Measurements from ENCODE around the gene DNASE1L1. TPM values are rescaled to one million over a fixed set of nuclear protein-coding genes. Genes with fewer than 3 reads are reported as not detected.
"Not testable (repeated sequence)": the region's sequence is repeated elsewhere in the genome, so short reads cannot be mapped to it uniquely, and the experiment has no call there.

Gene DNASE1L1
- total RNA-seq, 4 donors from 2014 or later, result 33.4 to 47.3 (median 38.8) TPM

- no peak for ATAC-seq (ENCODE audit: low FRiP score)
- no peak for DNase-seq (ENCODE audit: low spot score)
- TF ChIP-seq, protein P1, sequence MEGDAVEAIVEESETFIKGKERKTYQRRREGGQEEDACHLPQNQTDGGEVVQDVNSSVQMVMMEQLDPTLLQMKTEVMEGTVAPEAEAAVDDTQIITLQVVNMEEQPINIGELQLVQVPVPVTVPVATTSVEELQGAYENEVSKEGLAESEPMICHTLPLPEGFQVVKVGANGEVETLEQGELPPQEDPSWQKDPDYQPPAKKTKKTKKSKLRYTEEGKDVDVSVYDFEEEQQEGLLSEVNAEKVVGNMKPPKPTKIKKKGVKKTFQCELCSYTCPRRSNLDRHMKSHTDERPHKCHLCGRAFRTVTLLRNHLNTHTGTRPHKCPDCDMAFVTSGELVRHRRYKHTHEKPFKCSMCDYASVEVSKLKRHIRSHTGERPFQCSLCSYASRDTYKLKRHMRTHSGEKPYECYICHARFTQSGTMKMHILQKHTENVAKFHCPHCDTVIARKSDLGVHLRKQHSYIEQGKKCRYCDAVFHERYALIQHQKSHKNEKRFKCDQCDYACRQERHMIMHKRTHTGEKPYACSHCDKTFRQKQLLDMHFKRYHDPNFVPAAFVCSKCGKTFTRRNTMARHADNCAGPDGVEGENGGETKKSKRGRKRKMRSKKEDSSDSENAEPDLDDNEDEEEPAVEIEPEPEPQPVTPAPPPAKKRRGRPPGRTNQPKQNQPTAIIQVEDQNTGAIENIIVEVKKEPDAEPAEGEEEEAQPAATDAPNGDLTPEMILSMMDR (IDR thresholded peaks at IDR 0.05), result no peak
Observed at GRCh38 chrX:154399527-154400368, 9.3 kb downstream of the DNASE1L1 start.

GRCh38 chrX:154398668-154399526 lies 10.2 kb downstream of the DNASE1L1 start:
- no peak for DNase-seq (ENCODE audit: low spot score)

GRCh38 chrX:154397888-154398667 lies 11.0 kb downstream of the DNASE1L1 start, which contains the start of gene RPL10:
Gene RPL10 (plus strand): TSS chrX:154398377. CDS start chrX:154398520, 143 bp downstream.
- ATAC-seq (ENCODE audit: low FRiP score), result peak; percentile 92

More at GRCh38 chrX:154398668-154399526, 10.2 kb downstream of the DNASE1L1 start:
- ATAC-seq (ENCODE audit: low FRiP score), result no peak
- TF ChIP-seq, protein P1 (IDR thresholded peaks at IDR 0.05), result peak in 2 of 3 donors; percentile 5 to 28

DNA sequence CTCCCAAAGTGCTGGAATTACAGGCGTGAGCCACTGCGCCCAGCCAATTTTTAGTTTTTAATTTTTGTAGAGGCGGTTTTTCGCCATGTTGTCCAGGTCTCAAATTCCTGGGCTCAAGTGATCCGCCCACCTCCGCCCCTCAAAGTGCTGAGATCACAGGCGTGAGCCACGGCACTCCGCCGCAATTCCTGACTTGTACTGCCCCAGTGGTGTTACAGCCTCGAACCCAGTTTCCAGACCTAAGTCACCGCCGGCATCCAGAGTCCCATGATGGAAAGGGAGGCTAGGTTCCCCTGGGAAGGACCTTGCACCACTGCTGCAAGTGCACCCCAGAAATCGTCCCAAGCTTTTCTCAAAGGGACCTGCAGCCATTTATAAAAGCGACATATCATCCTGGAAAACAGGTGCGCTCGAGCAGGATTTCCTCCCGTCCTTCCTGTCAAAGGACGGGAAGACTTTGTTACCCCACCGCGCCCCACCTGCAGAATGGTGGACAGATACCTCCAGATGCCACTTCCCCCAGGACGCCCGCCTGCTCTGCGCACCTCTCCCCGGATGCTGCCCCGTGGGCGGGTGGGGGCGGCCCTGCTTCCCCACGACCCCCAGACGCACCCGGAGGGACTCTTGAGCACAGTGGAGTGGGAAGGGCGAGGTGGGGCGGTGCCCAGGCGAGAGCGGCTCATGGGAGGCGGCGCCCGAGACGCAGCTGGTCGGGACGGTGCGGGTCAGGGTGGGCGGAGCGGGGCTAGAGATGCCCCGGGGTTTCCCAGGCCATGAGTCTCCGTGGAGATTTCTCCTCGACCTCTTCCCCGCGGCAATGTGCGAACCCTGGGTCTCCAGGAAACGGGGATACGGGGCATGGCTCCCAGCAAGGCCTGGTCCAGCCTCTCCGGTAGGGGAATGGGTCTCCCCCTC lies 11.8 kb downstream of the DNASE1L1 start:
- ATAC-seq (ENCODE audit: low FRiP score) (peak; percentile 82), DNase-seq (ENCODE audit: low spot score) (no peak)
- TF ChIP-seq, protein P1 (IDR thresholded peaks at IDR 0.05), result no peak

More at GRCh38 chrX:154397888-154398667, 11.0 kb downstream of the DNASE1L1 start, which contains the start of gene RPL10:
- peak; percentile 56 for DNase-seq (ENCODE audit: low spot score)
- TF ChIP-seq, protein P1 (IDR thresholded peaks at IDR 0.05), result no peak

- DNase-seq (ENCODE audit: low spot score); ATAC-seq (ENCODE audit: low FRiP score): not testable (repeated sequence)
Observed at GRCh38 chrX:154396363-154396762, 12.7 kb downstream of the DNASE1L1 start.

GRCh38 chrX:154389812-154390747 lies 19.0 kb downstream of the DNASE1L1 start:
- not testable (repeated sequence) for DNase-seq (ENCODE audit: low spot score)
- ATAC-seq (ENCODE audit: low FRiP score), result peak; percentile 83

- not testable (repeated sequence) for ATAC-seq (ENCODE audit: low FRiP score); DNase-seq (ENCODE audit: low spot score)
Observed at GRCh38 chrX:154388649-154389048, 20.4 kb downstream of the DNASE1L1 start.

GRCh38 chrX:154388094-154388493 lies 21.0 kb downstream of the DNASE1L1 start:
- not testable (repeated sequence) for ATAC-seq (ENCODE audit: low FRiP score); DNase-seq (ENCODE audit: low spot score)
